DOHH2 (cell line): ENCODE measurements around the gene CCK.

ENCODE experiments used
- EZH2phosphoT487 ChIP-seq: fragments of 200-600 bp; sonication (generic); IDR thresholded peaks from 2 replicates; pipeline ENCODE4 v1.6.1; 2017; ENCODE audit warnings: borderline replicate concordance, mild to moderate bottlenecking, antibody characterized with exemption, low read length, moderate library complexity, mixed read lengths
- TF ChIP-seq, protein P1 (sequence below): fragments of 200-600 bp; sonication (generic); IDR thresholded peaks from one replicate; pipeline ENCODE4 v1.5.1; 2014; ENCODE audit warnings: antibody characterized with exemption, mild to moderate bottlenecking, low read depth, low read length; ENCODE audit not compliant: poor library complexity, severe bottlenecking

DNA sequence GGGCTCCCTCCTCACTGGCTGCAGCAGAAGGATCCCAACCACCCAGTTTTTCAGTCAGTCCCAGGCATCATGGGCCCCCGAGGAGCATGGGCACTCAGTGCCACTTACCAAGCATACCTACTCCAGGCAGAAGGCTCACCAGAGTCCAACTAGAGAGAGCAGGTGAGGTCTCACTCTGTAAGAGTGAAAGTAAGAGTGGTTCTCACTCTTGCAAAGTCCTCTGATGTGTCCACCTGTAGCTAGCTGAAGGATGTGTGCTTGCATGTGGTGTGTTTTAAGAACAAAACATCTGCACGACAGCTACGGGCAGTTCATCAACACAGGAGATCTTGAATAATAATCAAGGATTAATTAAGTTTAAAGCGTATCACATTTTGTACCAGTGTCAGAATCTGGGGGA is 49.7 kb downstream of the CCK start:
- TF ChIP-seq, protein P1, sequence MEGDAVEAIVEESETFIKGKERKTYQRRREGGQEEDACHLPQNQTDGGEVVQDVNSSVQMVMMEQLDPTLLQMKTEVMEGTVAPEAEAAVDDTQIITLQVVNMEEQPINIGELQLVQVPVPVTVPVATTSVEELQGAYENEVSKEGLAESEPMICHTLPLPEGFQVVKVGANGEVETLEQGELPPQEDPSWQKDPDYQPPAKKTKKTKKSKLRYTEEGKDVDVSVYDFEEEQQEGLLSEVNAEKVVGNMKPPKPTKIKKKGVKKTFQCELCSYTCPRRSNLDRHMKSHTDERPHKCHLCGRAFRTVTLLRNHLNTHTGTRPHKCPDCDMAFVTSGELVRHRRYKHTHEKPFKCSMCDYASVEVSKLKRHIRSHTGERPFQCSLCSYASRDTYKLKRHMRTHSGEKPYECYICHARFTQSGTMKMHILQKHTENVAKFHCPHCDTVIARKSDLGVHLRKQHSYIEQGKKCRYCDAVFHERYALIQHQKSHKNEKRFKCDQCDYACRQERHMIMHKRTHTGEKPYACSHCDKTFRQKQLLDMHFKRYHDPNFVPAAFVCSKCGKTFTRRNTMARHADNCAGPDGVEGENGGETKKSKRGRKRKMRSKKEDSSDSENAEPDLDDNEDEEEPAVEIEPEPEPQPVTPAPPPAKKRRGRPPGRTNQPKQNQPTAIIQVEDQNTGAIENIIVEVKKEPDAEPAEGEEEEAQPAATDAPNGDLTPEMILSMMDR: no peak
- TF ChIP-seq EZH2phosphoT487: no peak
